HCT116 (cell line): ENCODE measurements around the gene RAI14. TPM values are rescaled to one million over a fixed set of nuclear protein-coding genes. Genes with fewer than 3 reads are reported as not detected.

Source experiments
- ATAC-seq: fragments of 200-7000 bp; cut with Tn5 transposase; 2 replicates; pipeline ENCODE4 v1.9.1; 2020; ENCODE audit warnings: mild to moderate bottlenecking, moderate library complexity
- BruUV-seq: library from RNA; stranded (reverse); fragments of 400-500 nt; replicated peaks from 2 replicates; lab custom pipeline; 2021; lab: Mats Ljungman, UMichigan
- CTCF ChIA-PET: fragments of 300-600 bp; sonication (Branson Sonifier 250); formaldehyde crosslinking; loops from one replicate; lab custom pipeline; 2021; ENCODE audit warnings: antibody characterized with exemption; lab: Charles Lee
- POLR2A ChIA-PET: fragments of 300-600, 350-600 bp; sonication (Branson Sonifier 250); formaldehyde crosslinking; loops from one replicate; lab custom pipeline; 2021; ENCODE audit warnings: antibody characterized with exemption; lab: Charles Lee
- RAD21 ChIA-PET, 2 experiments: fragments of 300-600 bp; sonication (Branson Sonifier 250); formaldehyde crosslinking; loops; one replicate each; lab custom pipeline; 2023; ENCODE audit warnings: low total read pairs in 2 of 2; ENCODE audit not compliant: uncharacterized antibody in 2 of 2, unreplicated experiment in 2 of 2, low non-redundant PET in 1 of 2; lab: Charles Lee
- DNase-seq: peaks from one replicate; pipeline ENCODE4 v3.0.0-alpha.2; 2010; ENCODE audit warnings: low read depth, low spot score
- H2AFZ ChIP-seq: fragments of 200-600 bp; shearing (Covaris generic), sonication (generic); 2 replicates; pipeline ENCODE4 v1.6.1; 2017; ENCODE audit warnings: low read depth, mixed run types, mixed read lengths, antibody characterized with exemption, low read length; ENCODE audit not compliant: poor library complexity, severe bottlenecking
- H3K27ac ChIP-seq: 2 replicates; pipeline ENCODE4 v1.5.1; 2012; ENCODE audit warnings: low read depth, low read length
- H3K27me3 ChIP-seq: fragments of 200-600 bp; sonication (generic); 2 replicates; pipeline ENCODE4 v1.6.1; 2016; ENCODE audit warnings: mixed run types, low read length, mixed read lengths; ENCODE audit not compliant: insufficient read depth
- H3K36me3 ChIP-seq, 2 experiments: fragments of 200-500 bp in 1 of 2; fragments of 200-600 bp in 1 of 2; sonication (Bioruptor generic) in 1 of 2; sonication (generic) in 1 of 2; 2 replicates each; pipeline versions ENCODE4 v1.5.1 to v1.6.1; 2014 to 2016; ENCODE audit warnings: low read length in 2 of 2, inconsistent platforms in 1 of 2, mixed read lengths in 1 of 2, mixed run types in 1 of 2; ENCODE audit not compliant: insufficient read depth in 2 of 2, control insufficient read depth in 1 of 2
- H3K4me1 ChIP-seq, 2 experiments: fragments of 200-600 bp in 1 of 2; sonication (generic) in 1 of 2; 2 replicates each; pipeline versions ENCODE4 v1.5.1 to v1.6.1; 2012 to 2017; ENCODE audit warnings: low read length in 2 of 2, inconsistent platforms in 1 of 2, mild to moderate bottlenecking in 1 of 2, mixed read lengths in 1 of 2, mixed run types in 1 of 2, moderate library complexity in 1 of 2; ENCODE audit not compliant: insufficient read depth in 2 of 2, control insufficient read depth in 1 of 2
- H3K4me2 ChIP-seq: fragments of 200-600 bp; sonication (generic); 2 replicates; pipeline ENCODE4 v1.6.1; 2017; ENCODE audit warnings: mixed run types, low read length, mixed read lengths
- H3K4me3 ChIP-seq, 2 experiments: fragments of 200-600 bp in 1 of 2; sonication (generic) in 1 of 2; replicated peaks in 1 of 2; 2 replicates each; pipeline ENCODE4 v1.5.1; 2011 to 2016; ENCODE audit warnings: low read length in 2 of 2, control low read depth in 1 of 2, low read depth in 1 of 2, mild to moderate bottlenecking in 1 of 2, mixed read lengths in 1 of 2, mixed run types in 1 of 2
- H3K79me2 ChIP-seq: fragments of 200-600 bp; sonication (generic); 2 replicates; pipeline ENCODE4 v1.6.1; 2017; ENCODE audit warnings: mild to moderate bottlenecking, mixed run types, low read length, moderate library complexity, mixed read lengths; ENCODE audit not compliant: insufficient read depth
- H3K9ac ChIP-seq: fragments of 200-600 bp; sonication (generic); 2 replicates; pipeline ENCODE4 v1.6.1; 2016; ENCODE audit warnings: low read length, mixed read lengths
- H3K9me2 ChIP-seq: fragments of 200-600 bp; sonication (generic), shearing (Covaris generic); 2 replicates; pipeline ENCODE4 v1.6.1; 2017; ENCODE audit warnings: mixed run types, mild to moderate bottlenecking, moderate library complexity; ENCODE audit not compliant: insufficient read depth
- H3K9me3 ChIP-seq, 2 experiments: fragments of 200-500 bp in 1 of 2; fragments of 200-600 bp in 1 of 2; sonication (Bioruptor generic) in 1 of 2; sonication (generic) in 1 of 2; 2 replicates each; pipeline ENCODE4 v1.6.1; 2014 to 2017; ENCODE audit warnings: low read length in 2 of 2, mixed read lengths in 2 of 2, inconsistent platforms in 1 of 2, low read depth in 1 of 2, mild to moderate bottlenecking in 1 of 2, mixed run types in 1 of 2, moderate library complexity in 1 of 2; ENCODE audit not compliant: control insufficient read depth in 1 of 2, insufficient read depth in 1 of 2
- H4K20me1 ChIP-seq: fragments of 200-600 bp; sonication (generic), shearing (Covaris generic); 2 replicates; pipeline ENCODE4 v1.6.1; 2017; ENCODE audit warnings: mixed run types, mild to moderate bottlenecking, moderate library complexity; ENCODE audit not compliant: insufficient read depth
- CBX3 ChIP-seq: IDR thresholded peaks from 2 replicates; pipeline ENCODE4 v1.6.1; 2012; ENCODE audit warnings: low read depth
- CEBPB ChIP-seq: IDR thresholded peaks from 2 replicates; pipeline ENCODE4 v1.6.1; 2012; ENCODE audit warnings: low read depth
- ELF1 ChIP-seq: IDR thresholded peaks from 2 replicates; pipeline ENCODE4 v1.6.1; 2012; ENCODE audit warnings: low read depth, borderline replicate concordance
- EZH2 ChIP-seq: fragments of 200-600 bp; sonication (generic); IDR thresholded peaks from 2 replicates; pipeline ENCODE4 v1.6.1; 2017; ENCODE audit warnings: antibody characterized with exemption, mixed run types
- FOSL1 ChIP-seq: IDR thresholded peaks from 2 replicates; pipeline ENCODE4 v1.6.1; 2012; ENCODE audit warnings: low read depth
- POLR2A ChIP-seq: IDR thresholded peaks from 2 replicates; pipeline ENCODE4 v1.7.0; 2011; ENCODE audit warnings: borderline replicate concordance; ENCODE audit not compliant: insufficient read depth, insufficient read length; ENCODE audit errors: extremely low read depth
- RAD21 ChIP-seq: IDR thresholded peaks from 2 replicates; pipeline ENCODE4 v1.6.1; 2012; ENCODE audit warnings: low read depth, mild to moderate bottlenecking
- SRF ChIP-seq: IDR thresholded peaks from 2 replicates; pipeline ENCODE4 v1.6.1; 2012; ENCODE audit warnings: low read depth
- TCF7L2 ChIP-seq: IDR thresholded peaks from 2 replicates; pipeline ENCODE4 v1.7.0; 2011; ENCODE audit warnings: borderline replicate concordance, inconsistent platforms; ENCODE audit not compliant: insufficient read depth, insufficient read length; ENCODE audit errors: extremely low read depth
- YY1 ChIP-seq: IDR thresholded peaks from 2 replicates; pipeline ENCODE4 v1.6.1; 2011; ENCODE audit warnings: low read length, low read depth, moderate library complexity, mild to moderate bottlenecking; ENCODE audit not compliant: insufficient replicate concordance; ENCODE audit errors: extremely low read depth
- ZNF274 ChIP-seq: fragments of 200-500 bp; sonication (Bioruptor generic); IDR thresholded peaks from 2 replicates; pipeline ENCODE4 v1.6.1; 2014; ENCODE audit warnings: mild to moderate bottlenecking, low read depth, low read length, inconsistent platforms
- intact Hi-C: fragments of 100-400 bp; cut with micrococcal nuclease; formaldehyde crosslinking; loops from 2 replicates; pipeline ENCODE4 v1.10.0; 2022
- total RNA-seq: library from RNA; stranded (reverse); gene quantifications from one replicate; pipeline ENCODE4 v1.2.1, GENCODE V29; 2021; ENCODE audit not compliant: unreplicated experiment
- TF ChIP-seq, protein P1 (sequence below): IDR thresholded peaks from 2 replicates; pipeline ENCODE4 v1.6.1; 2012; ENCODE audit warnings: low read depth
- TF ChIP-seq, protein P2 (sequence below): IDR thresholded peaks from 2 replicates; pipeline ENCODE4 v1.6.1; 2012
- TF ChIP-seq, protein P3 (sequence below), 3 experiments: fragments of 200-600 bp in 1 of 3; sonication (generic) in 1 of 3; IDR thresholded peaks in 2 of 3; conservative IDR thresholded peaks in 1 of 3; 2 replicates each; pipeline ENCODE4 v1.5.1; 2012 to 2017; ENCODE audit warnings: low read depth in 2 of 3, low read length in 2 of 3, antibody characterized with exemption in 1 of 3, borderline replicate concordance in 1 of 3, control low read depth in 1 of 3, mild to moderate bottlenecking in 1 of 3, mixed read lengths in 1 of 3, mixed run types in 1 of 3, moderate library complexity in 1 of 3; ENCODE audit not compliant: insufficient read depth in 1 of 3

Gene RAI14
- total RNA-seq, 1 experiment from 2014 or later = 47.9 TPM

DNA sequence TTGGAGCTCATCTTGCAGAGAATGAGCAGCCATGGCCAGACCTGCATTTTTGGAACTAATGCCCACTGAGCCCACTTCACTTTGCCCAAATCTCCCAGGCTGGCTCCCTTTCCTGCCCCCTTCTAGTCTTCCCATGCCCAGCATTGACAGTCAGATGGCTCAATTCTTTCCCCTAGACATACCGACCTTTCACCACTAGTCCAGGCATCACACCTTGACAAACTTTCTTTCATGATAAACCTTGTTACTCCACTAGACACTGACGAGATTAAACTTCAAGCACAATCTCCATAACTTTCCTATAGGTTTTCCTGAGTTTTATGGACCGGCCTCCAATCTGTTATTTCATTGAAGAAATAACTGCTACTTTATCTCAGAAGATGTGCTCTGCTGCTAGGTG lies 47.8 kb upstream of the RAI14 start:
- CTCF ChIA-PET = no interaction called here
- no peak for TF ChIP-seq POLR2A
- no peak for TF ChIP-seq ZNF274
- TF ChIP-seq TCF7L2 = no peak
- TF ChIP-seq, all 23 proteins: peak for 0
- Histone ChIP-seq H3K4me2 (peak overlapping the region; percentile 73), H3K9ac (no peak overlapping the region), H3K4me1 (peaks cover 20 to 28% of the 10 kb centered on the region in 2 experiments), H3K27me3 (no peaks in the 10 kb centered on the region), H3K4me3 (peak overlapping the region in 1 of 2 experiments; percentile 51; a peak in 1 of 4 replicates), H2AFZ (peak overlapping the region; percentile 98), H3K9me3 (no peaks in the 10 kb centered on the region), H3K9me2 (no peaks in the 10 kb centered on the region), H3K36me3 (no peaks in the 10 kb centered on the region), H4K20me1 (no peaks in the 10 kb centered on the region), H3K79me2 (no peaks in the 10 kb centered on the region), H3K27ac (peak overlapping the region; percentile 56; the same call in 1 of the 2 replicates)
- ATAC-seq = peak; percentile 57
- BruUV-seq = no TSS peak
- RAD21 ChIA-PET = no interaction called here
- DNase-seq = no peak
- intact Hi-C loops = no loop called here
- POLR2A ChIA-PET = no interaction called here

DNA sequence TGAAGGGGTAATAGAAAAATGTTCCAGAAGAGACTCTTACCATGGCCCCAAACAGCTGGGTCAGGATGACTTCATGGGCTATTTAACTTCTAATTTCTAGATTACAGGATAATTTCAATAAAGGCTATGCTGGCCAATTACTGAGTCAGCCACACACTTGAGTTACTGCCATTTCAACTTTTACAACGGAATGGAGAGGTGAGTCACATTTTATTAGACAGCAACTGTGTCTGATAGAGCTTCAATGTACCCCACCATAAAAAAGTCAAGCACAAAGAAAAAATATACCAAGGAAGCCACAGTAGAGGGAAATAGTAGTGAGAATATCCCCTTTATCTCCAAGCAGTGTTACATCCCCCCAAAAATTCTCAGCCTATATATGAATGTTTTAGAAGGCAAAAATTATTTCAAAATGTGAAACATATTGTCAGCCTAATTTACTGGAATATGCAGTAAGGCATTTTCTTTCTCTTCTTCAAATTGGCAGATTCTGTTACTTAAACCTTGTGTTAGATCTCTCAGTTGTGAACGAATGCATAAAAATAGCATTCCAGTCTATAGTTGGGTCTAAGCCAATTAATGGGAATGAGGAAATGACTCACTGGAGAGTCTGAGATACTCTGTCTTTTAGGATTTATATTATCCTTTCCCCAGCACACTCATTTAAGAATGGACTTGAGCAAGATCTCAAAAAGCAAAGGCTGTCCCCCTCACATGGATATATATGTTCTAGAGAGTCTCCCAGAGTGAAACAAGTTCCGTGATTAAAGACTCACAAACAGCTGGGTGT lies 47.1 kb upstream of the RAI14 start:
- H3K36me3 ChIP-seq = no peaks in the 10 kb centered on the region
- H3K9me2 ChIP-seq = no peaks in the 10 kb centered on the region
- no peaks in the 10 kb centered on the region for H3K27me3 ChIP-seq
- intact Hi-C loops = no loop called here
- H2AFZ ChIP-seq = peak overlapping the region; percentile 98
- no peaks in the 10 kb centered on the region for H3K9me3 ChIP-seq
- BruUV-seq = no TSS peak
- peaks cover 20 to 28% of the 10 kb centered on the region in 2 experiments for H3K4me1 ChIP-seq
- RAD21 ChIA-PET = no interaction called here
- peak overlapping the region; percentile 56; the same call in 1 of the 2 replicates for H3K27ac ChIP-seq
- peak overlapping the region in 1 of 2 experiments; percentile 51; a peak in 2 of 4 replicates for H3K4me3 ChIP-seq
- POLR2A ChIA-PET = no interaction called here
- H3K79me2 ChIP-seq = no peaks in the 10 kb centered on the region
- H3K4me2 ChIP-seq = peak overlapping the region; percentile 73
- no peak overlapping the region for H3K9ac ChIP-seq
- no peaks in the 10 kb centered on the region for H4K20me1 ChIP-seq
- CTCF ChIA-PET = no interaction called here
- DNase-seq (peak; percentile 41), ATAC-seq (peak; percentile 88)
- no peak for TF ChIP-seq EZH2
- TF ChIP-seq, protein P1, sequence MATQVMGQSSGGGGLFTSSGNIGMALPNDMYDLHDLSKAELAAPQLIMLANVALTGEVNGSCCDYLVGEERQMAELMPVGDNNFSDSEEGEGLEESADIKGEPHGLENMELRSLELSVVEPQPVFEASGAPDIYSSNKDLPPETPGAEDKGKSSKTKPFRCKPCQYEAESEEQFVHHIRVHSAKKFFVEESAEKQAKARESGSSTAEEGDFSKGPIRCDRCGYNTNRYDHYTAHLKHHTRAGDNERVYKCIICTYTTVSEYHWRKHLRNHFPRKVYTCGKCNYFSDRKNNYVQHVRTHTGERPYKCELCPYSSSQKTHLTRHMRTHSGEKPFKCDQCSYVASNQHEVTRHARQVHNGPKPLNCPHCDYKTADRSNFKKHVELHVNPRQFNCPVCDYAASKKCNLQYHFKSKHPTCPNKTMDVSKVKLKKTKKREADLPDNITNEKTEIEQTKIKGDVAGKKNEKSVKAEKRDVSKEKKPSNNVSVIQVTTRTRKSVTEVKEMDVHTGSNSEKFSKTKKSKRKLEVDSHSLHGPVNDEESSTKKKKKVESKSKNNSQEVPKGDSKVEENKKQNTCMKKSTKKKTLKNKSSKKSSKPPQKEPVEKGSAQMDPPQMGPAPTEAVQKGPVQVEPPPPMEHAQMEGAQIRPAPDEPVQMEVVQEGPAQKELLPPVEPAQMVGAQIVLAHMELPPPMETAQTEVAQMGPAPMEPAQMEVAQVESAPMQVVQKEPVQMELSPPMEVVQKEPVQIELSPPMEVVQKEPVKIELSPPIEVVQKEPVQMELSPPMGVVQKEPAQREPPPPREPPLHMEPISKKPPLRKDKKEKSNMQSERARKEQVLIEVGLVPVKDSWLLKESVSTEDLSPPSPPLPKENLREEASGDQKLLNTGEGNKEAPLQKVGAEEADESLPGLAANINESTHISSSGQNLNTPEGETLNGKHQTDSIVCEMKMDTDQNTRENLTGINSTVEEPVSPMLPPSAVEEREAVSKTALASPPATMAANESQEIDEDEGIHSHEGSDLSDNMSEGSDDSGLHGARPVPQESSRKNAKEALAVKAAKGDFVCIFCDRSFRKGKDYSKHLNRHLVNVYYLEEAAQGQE = no peak
- TF ChIP-seq, protein P2, sequence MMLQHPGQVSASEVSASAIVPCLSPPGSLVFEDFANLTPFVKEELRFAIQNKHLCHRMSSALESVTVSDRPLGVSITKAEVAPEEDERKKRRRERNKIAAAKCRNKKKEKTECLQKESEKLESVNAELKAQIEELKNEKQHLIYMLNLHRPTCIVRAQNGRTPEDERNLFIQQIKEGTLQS = no peak
- TF ChIP-seq ELF1 = peak; percentile 15; the same call in 1 of the 2 replicates
- TF ChIP-seq, protein P3, sequence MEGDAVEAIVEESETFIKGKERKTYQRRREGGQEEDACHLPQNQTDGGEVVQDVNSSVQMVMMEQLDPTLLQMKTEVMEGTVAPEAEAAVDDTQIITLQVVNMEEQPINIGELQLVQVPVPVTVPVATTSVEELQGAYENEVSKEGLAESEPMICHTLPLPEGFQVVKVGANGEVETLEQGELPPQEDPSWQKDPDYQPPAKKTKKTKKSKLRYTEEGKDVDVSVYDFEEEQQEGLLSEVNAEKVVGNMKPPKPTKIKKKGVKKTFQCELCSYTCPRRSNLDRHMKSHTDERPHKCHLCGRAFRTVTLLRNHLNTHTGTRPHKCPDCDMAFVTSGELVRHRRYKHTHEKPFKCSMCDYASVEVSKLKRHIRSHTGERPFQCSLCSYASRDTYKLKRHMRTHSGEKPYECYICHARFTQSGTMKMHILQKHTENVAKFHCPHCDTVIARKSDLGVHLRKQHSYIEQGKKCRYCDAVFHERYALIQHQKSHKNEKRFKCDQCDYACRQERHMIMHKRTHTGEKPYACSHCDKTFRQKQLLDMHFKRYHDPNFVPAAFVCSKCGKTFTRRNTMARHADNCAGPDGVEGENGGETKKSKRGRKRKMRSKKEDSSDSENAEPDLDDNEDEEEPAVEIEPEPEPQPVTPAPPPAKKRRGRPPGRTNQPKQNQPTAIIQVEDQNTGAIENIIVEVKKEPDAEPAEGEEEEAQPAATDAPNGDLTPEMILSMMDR (IDR thresholded peaks at IDR 0.05 in 2 of 3, conservative IDR thresholded peaks at IDR 0.05 in 1 of 3; ENCODE audit: borderline replicate concordance in 1 of 3, insufficient read depth in 1 of 3, low read depth in 2 of 3, low read length in 2 of 3) = no peak
- peak; percentile 67 for TF ChIP-seq FOSL1
- no peak for TF ChIP-seq YY1
- peak; percentile 2; the same call in 1 of the 2 replicates for TF ChIP-seq RAD21
- TF ChIP-seq SRF = 0 out of 2 replicates have a peak, but pooled peaks have one; percentile 51
- TF ChIP-seq CEBPB = peak; percentile 33; the same call in 1 of the 2 replicates
- TF ChIP-seq CBX3 = no peak
